ENCODE data around the gene TBC1D1. TPM values are rescaled to one million over a fixed set of nuclear protein-coding genes. Genes with fewer than 3 reads are reported as not detected.

TBC1D1 gene
- total and polyA plus RNA-seq, 2 experiments from 2014 or later: 53.9 to 151 TPM

DNA sequence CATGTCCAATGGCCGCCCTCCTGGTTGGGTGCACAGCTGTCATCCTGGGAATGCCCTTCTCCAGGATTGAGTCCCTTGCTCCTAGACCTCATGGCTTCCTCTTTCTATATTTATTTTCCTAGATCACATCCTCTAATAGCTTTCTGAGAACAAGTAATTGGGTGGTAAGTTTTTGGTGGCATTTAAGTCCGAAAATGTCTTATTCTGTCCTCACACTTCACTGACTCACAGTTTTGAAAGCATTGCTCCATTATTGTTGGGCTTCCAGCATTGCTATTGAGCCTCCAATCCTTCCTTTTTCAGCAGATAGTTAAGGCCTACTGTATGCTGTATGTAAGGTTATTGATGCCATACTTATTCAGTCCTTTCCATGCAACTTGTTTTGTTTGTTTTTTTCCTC, 38.5 kb upstream of the TBC1D1 start:
- Mint-ChIP-seq H3K4me1 (no peaks in the 10 kb centered on the region), H3K27me3 (ENCODE audit: insufficient read depth, low read depth, poor library complexity) (no peaks in the 10 kb centered on the region), H3K9me3 (no peaks in the 10 kb centered on the region), H3K27ac (no peak overlapping the region), H3K4me3 (no peak overlapping the region), H3K36me3 (ENCODE audit: low read depth) (peaks cover 32% of the 10 kb centered on the region)
- Histone ChIP-seq H2AFZ (no peak overlapping the region), H3K4me2 (no peak overlapping the region), H3K27me3 (ENCODE audit: insufficient read depth) (no peaks in the 10 kb centered on the region), H3K79me2 (replicated peaks; ENCODE audit: insufficient read depth) (no peaks in the 10 kb centered on the region), H3K4me1 (ENCODE audit: insufficient read depth) (no peaks in the 10 kb centered on the region), H3K4me3 (no peak overlapping the region), H3K9me2 (ENCODE audit: insufficient read depth) (no peaks in the 10 kb centered on the region), H3F3A (replicated peaks; ENCODE audit: low read depth) (no peaks in the 10 kb centered on the region), H3K27ac (ENCODE audit: low read depth) (no peak overlapping the region), H3K36me3 (ENCODE audit: insufficient read depth) (peaks cover 27% of the 10 kb centered on the region), H4K20me1 (replicated peaks; ENCODE audit: insufficient read depth) (peaks cover 6% of the 10 kb centered on the region; the same call in 1 of the 2 replicates)
- TF ChIP-seq POLR2AphosphoS5 (IDR thresholded peaks at IDR 0.05; ENCODE audit: low read depth) (no peak), EZH2phosphoT487 (IDR thresholded peaks at IDR 0.05; ENCODE audit: unreplicated experiment) (no peak), STAT1 (IDR thresholded peaks at IDR 0.05; ENCODE audit: unreplicated experiment) (no peak), EZH2 (IDR thresholded peaks at IDR 0.05; ENCODE audit: low read depth, unreplicated experiment) (no peak), ZNF331 (CRISPR knock-in tag; IDR thresholded peaks at IDR 0.05; ENCODE audit: low read depth) (no peak)
- no peak for ATAC-seq
- DNase-seq (ENCODE audit: low spot score): no peak

- Mint-ChIP-seq H3K4me3 (no peak overlapping the region), H3K36me3 (ENCODE audit: low read depth) (peaks cover 20% of the 10 kb centered on the region; the same call in 2 of the 3 replicates), H3K9me3 (no peaks in the 10 kb centered on the region), H3K27ac (no peak overlapping the region), H3K27me3 (ENCODE audit: insufficient read depth, low read depth, poor library complexity) (no peaks in the 10 kb centered on the region), H3K4me1 (no peaks in the 10 kb centered on the region)
- ATAC-seq (no peak), DNase-seq (ENCODE audit: low spot score) (no peak)
- H3K4me1 ChIP-seq (ENCODE audit: insufficient read depth): no peaks in the 10 kb centered on the region
- H3K79me2 ChIP-seq (replicated peaks; ENCODE audit: insufficient read depth): no peaks in the 10 kb centered on the region
- H3K36me3 ChIP-seq (ENCODE audit: insufficient read depth): peaks cover 13% of the 10 kb centered on the region; the same call in 1 of the 2 replicates
- TF ChIP-seq EZH2phosphoT487 (IDR thresholded peaks at IDR 0.05; ENCODE audit: unreplicated experiment): no peak
- TF ChIP-seq, protein P1, sequence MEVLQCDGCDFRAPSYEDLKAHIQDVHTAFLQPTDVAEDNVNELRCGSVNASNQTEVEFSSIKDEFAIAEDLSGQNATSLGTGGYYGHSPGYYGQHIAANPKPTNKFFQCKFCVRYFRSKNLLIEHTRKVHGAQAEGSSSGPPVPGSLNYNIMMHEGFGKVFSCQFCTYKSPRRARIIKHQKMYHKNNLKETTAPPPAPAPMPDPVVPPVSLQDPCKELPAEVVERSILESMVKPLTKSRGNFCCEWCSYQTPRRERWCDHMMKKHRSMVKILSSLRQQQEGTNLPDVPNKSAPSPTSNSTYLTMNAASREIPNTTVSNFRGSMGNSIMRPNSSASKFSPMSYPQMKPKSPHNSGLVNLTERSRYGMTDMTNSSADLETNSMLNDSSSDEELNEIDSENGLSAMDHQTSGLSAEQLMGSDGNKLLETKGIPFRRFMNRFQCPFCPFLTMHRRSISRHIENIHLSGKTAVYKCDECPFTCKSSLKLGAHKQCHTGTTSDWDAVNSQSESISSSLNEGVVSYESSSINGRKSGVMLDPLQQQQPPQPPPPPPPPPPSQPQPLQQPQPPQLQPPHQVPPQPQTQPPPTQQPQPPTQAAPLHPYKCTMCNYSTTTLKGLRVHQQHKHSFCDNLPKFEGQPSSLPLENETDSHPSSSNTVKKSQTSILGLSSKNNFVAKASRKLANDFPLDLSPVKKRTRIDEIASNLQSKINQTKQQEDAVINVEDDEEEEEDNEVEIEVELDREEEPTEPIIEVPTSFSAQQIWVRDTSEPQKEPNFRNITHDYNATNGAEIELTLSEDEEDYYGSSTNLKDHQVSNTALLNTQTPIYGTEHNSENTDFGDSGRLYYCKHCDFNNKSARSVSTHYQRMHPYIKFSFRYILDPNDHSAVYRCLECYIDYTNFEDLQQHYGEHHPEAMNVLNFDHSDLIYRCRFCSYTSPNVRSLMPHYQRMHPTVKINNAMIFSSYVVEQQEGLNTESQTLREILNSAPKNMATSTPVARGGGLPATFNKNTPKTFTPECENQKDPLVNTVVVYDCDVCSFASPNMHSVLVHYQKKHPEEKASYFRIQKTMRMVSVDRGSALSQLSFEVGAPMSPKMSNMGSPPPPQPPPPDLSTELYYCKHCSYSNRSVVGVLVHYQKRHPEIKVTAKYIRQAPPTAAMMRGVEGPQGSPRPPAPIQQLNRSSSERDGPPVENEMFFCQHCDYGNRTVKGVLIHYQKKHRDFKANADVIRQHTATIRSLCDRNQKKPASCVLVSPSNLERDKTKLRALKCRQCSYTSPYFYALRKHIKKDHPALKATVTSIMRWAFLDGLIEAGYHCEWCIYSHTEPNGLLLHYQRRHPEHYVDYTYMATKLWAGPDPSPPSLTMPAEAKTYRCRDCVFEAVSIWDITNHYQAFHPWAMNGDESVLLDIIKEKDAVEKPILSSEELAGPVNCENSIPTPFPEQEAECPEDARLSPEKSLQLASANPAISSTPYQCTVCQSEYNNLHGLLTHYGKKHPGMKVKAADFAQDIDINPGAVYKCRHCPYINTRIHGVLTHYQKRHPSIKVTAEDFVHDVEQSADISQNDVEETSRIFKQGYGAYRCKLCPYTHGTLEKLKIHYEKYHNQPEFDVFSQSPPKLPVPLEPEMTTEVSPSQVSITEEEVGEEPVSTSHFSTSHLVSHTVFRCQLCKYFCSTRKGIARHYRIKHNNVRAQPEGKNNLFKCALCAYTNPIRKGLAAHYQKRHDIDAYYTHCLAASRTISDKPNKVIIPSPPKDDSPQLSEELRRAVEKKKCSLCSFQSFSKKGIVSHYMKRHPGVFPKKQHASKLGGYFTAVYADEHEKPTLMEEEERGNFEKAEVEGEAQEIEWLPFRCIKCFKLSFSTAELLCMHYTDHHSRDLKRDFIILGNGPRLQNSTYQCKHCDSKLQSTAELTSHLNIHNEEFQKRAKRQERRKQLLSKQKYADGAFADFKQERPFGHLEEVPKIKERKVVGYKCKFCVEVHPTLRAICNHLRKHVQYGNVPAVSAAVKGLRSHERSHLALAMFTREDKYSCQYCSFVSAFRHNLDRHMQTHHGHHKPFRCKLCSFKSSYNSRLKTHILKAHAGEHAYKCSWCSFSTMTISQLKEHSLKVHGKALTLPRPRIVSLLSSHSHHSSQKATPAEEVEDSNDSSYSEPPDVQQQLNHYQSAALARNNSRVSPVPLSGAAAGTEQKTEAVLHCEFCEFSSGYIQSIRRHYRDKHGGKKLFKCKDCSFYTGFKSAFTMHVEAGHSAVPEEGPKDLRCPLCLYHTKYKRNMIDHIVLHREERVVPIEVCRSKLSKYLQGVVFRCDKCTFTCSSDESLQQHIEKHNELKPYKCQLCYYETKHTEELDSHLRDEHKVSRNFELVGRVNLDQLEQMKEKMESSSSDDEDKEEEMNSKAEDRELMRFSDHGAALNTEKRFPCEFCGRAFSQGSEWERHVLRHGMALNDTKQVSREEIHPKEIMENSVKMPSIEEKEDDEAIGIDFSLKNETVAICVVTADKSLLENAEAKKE (CRISPR knock-in tag; IDR thresholded peaks at IDR 0.05): no peak
- TF ChIP-seq, protein P2, sequence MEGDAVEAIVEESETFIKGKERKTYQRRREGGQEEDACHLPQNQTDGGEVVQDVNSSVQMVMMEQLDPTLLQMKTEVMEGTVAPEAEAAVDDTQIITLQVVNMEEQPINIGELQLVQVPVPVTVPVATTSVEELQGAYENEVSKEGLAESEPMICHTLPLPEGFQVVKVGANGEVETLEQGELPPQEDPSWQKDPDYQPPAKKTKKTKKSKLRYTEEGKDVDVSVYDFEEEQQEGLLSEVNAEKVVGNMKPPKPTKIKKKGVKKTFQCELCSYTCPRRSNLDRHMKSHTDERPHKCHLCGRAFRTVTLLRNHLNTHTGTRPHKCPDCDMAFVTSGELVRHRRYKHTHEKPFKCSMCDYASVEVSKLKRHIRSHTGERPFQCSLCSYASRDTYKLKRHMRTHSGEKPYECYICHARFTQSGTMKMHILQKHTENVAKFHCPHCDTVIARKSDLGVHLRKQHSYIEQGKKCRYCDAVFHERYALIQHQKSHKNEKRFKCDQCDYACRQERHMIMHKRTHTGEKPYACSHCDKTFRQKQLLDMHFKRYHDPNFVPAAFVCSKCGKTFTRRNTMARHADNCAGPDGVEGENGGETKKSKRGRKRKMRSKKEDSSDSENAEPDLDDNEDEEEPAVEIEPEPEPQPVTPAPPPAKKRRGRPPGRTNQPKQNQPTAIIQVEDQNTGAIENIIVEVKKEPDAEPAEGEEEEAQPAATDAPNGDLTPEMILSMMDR (conservative IDR thresholded peaks at IDR 0.05; ENCODE audit: low read depth in 2 of 2): no peak
- TF ChIP-seq ZNF114 (CRISPR knock-in tag; IDR thresholded peaks at IDR 0.05): no peak
- TF ChIP-seq CREB1 (CRISPR knock-in tag; IDR thresholded peaks at IDR 0.05; ENCODE audit: low read depth): no peak
- TF ChIP-seq STAT1 (IDR thresholded peaks at IDR 0.05; ENCODE audit: unreplicated experiment): no peak
- TF ChIP-seq NANOG (IDR thresholded peaks at IDR 0.05; ENCODE audit: borderline replicate concordance): no peak
- TF ChIP-seq JUNB (IDR thresholded peaks at IDR 0.05; ENCODE audit: unreplicated experiment): no peak
- no peak for TF ChIP-seq ETS1 (IDR thresholded peaks at IDR 0.05)
- TF ChIP-seq POLR2AphosphoS5 (IDR thresholded peaks at IDR 0.05; ENCODE audit: low read depth): no peak
- H3K27me3 ChIP-seq (ENCODE audit: insufficient read depth): no peaks in the 10 kb centered on the region
- no peak overlapping the region for H3K27ac ChIP-seq (ENCODE audit: low read depth)
- no peak overlapping the region for H3K4me3 ChIP-seq
- no peaks in the 10 kb centered on the region for H4K20me1 ChIP-seq (replicated peaks; ENCODE audit: insufficient read depth)
- no peaks in the 10 kb centered on the region for H3F3A ChIP-seq (replicated peaks; ENCODE audit: low read depth)
- H3K4me2 ChIP-seq: no peak overlapping the region
- H3K9me2 ChIP-seq (ENCODE audit: insufficient read depth): no peaks in the 10 kb centered on the region
- H2AFZ ChIP-seq: no peak overlapping the region
These were observed 32.8 kb upstream of the TBC1D1 start for GRCh38 chr4:37858112-37858511.

All from GM23338 (cell line).